ENCODE results near the gene PDCD10. TPM values are rescaled to one million over a fixed set of nuclear protein-coding genes. Genes with fewer than 3 reads are reported as not detected.
A peak's percentile ranks its signal among the peaks of the same experiment; 100 is the strongest.

PDCD10 gene
- total and polyA plus RNA-seq, 4 donors = 26.7 to 113 (median 51.5) TPM

DNA sequence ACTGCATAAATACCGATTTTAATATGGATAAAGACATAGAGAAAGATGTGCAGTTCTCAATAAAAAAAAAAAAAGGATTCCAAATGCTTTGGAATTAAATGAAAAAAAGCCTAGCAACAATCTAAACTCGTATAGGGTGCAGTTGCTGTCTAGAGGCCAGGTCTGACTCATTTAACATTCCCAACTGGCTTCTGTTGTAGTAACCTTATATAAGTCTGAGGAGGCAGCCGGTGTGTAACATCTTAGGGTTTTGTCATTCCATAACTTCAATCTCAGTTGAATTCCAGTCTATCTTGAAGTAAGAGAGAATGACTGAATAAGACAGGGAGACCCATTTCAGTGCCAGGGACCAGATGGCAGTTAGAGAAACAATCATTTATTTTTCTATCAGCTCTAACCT is 6.5 kb downstream of the PDCD10 start:
- no peak for ATAC-seq (ENCODE audit: insufficient read depth, low FRiP score)
- Histone ChIP-seq H3K27ac (ENCODE audit: low read depth in 1 of 2, low read length in 1 of 2) (peak overlapping the region in 1 of 2 donors; percentile 45), H3K4me1 (ENCODE audit: control insufficient read depth in 5 of 5, insufficient read depth in 5 of 5, low read length in 5 of 5) (peaks cover 0 to 17% (median 10%) of the 10 kb centered on the region in 5 donors), H3K9ac (ENCODE audit: insufficient read depth in 1 of 2, low read length in 2 of 2) (no peak overlapping the region), H3K9me3 (ENCODE audit: control insufficient read depth in 4 of 4, insufficient read depth in 3 of 4, low read length in 3 of 4) (no peaks in the 10 kb centered on the region), H3K36me3 (ENCODE audit: control insufficient read depth in 4 of 4, insufficient read depth in 4 of 4, low read length in 4 of 4) (peaks cover 0 to under 1% (median 0%) of the 10 kb centered on the region in 4 donors), H3K27me3 (ENCODE audit: control insufficient read depth in 3 of 3, insufficient read depth in 3 of 3, low read length in 2 of 3) (no peaks in the 10 kb centered on the region), H3K4me3 (no peak overlapping the region)
- WGBS, 2 donors = 72 to 79% methylated on average over 3 of the region's 3 CpGs
- TF ChIP-seq, protein P1, sequence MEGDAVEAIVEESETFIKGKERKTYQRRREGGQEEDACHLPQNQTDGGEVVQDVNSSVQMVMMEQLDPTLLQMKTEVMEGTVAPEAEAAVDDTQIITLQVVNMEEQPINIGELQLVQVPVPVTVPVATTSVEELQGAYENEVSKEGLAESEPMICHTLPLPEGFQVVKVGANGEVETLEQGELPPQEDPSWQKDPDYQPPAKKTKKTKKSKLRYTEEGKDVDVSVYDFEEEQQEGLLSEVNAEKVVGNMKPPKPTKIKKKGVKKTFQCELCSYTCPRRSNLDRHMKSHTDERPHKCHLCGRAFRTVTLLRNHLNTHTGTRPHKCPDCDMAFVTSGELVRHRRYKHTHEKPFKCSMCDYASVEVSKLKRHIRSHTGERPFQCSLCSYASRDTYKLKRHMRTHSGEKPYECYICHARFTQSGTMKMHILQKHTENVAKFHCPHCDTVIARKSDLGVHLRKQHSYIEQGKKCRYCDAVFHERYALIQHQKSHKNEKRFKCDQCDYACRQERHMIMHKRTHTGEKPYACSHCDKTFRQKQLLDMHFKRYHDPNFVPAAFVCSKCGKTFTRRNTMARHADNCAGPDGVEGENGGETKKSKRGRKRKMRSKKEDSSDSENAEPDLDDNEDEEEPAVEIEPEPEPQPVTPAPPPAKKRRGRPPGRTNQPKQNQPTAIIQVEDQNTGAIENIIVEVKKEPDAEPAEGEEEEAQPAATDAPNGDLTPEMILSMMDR (IDR thresholded peaks at IDR 0.05; ENCODE audit: control extremely low read depth, extremely low read depth) = no peak
- no peak for DNase-seq

- Histone ChIP-seq H3K4me1 (ENCODE audit: control insufficient read depth in 5 of 5, insufficient read depth in 5 of 5, low read length in 5 of 5) (peaks cover 0 to 12% (median 3%) of the 10 kb centered on the region in 5 donors), H3K36me3 (ENCODE audit: control insufficient read depth in 4 of 4, insufficient read depth in 4 of 4, low read length in 4 of 4) (peaks cover 0 to 20% (median 6%) of the 10 kb centered on the region in 4 donors), H3K9ac (ENCODE audit: insufficient read depth in 1 of 2, low read length in 2 of 2) (no peak overlapping the region), H3K4me3 (no peak overlapping the region), H3K27ac (ENCODE audit: low read depth in 1 of 2, low read length in 1 of 2) (no peak overlapping the region), H3K27me3 (ENCODE audit: control insufficient read depth in 3 of 3, insufficient read depth in 3 of 3, low read length in 2 of 3) (no peaks in the 10 kb centered on the region), H3K9me3 (ENCODE audit: control insufficient read depth in 4 of 4, insufficient read depth in 3 of 4, low read length in 3 of 4) (no peaks in the 10 kb centered on the region)
- TF ChIP-seq, protein P1 (IDR thresholded peaks at IDR 0.05; ENCODE audit: control extremely low read depth, extremely low read depth) = no peak
- DNase-seq (no peak), ATAC-seq (ENCODE audit: insufficient read depth, low FRiP score) (no peak)
- WGBS, 2 donors = 76% methylated on average over 3 of the region's 3 CpGs
Measured at GRCh38 chr3:167723872-167724271, 10.8 kb downstream of the PDCD10 start.

GRCh38 chr3:167723025-167723512 is 11.6 kb downstream of the PDCD10 start:
- WGBS, 2 donors = 88 to 92% methylated on average over 4 of the region's 4 CpGs
- peaks cover 0 to 28% (median 13%) of the 10 kb centered on the region in 4 donors for H3K36me3 ChIP-seq (ENCODE audit: control insufficient read depth in 4 of 4, insufficient read depth in 4 of 4, low read length in 4 of 4)
- peaks cover 0 to 10% (median 0%) of the 10 kb centered on the region in 5 donors for H3K4me1 ChIP-seq (ENCODE audit: control insufficient read depth in 5 of 5, insufficient read depth in 5 of 5, low read length in 5 of 5)
- no peak for ATAC-seq (ENCODE audit: insufficient read depth, low FRiP score)
- no peak overlapping the region for H3K27ac ChIP-seq (ENCODE audit: low read depth in 1 of 2, low read length in 1 of 2)
- H3K27me3 ChIP-seq (ENCODE audit: control insufficient read depth in 3 of 3, insufficient read depth in 3 of 3, low read length in 2 of 3) = no peaks in the 10 kb centered on the region
- H3K9me3 ChIP-seq (ENCODE audit: control insufficient read depth in 4 of 4, insufficient read depth in 3 of 4, low read length in 3 of 4) = no peaks in the 10 kb centered on the region
- TF ChIP-seq, protein P1 (IDR thresholded peaks at IDR 0.05; ENCODE audit: control extremely low read depth, extremely low read depth) = no peak
- no peak for DNase-seq
- H3K4me3 ChIP-seq = no peak overlapping the region
- no peak overlapping the region for H3K9ac ChIP-seq (ENCODE audit: insufficient read depth in 1 of 2, low read length in 2 of 2)

- TF ChIP-seq, protein P1 (IDR thresholded peaks at IDR 0.05; ENCODE audit: control extremely low read depth, extremely low read depth) = no peak
- DNase-seq = no peak
- H3K27ac ChIP-seq (ENCODE audit: low read depth in 1 of 2, low read length in 1 of 2) = no peak overlapping the region
- no peaks in the 10 kb centered on the region for H3K9me3 ChIP-seq (ENCODE audit: control insufficient read depth in 4 of 4, insufficient read depth in 3 of 4, low read length in 3 of 4)
- peaks cover 0 to 7% (median 0%) of the 10 kb centered on the region in 5 donors for H3K4me1 ChIP-seq (ENCODE audit: control insufficient read depth in 5 of 5, insufficient read depth in 5 of 5, low read length in 5 of 5)
- peaks cover 1 to 29% (median 20%) of the 10 kb centered on the region in 4 donors for H3K36me3 ChIP-seq (ENCODE audit: control insufficient read depth in 4 of 4, insufficient read depth in 4 of 4, low read length in 4 of 4)
- H3K9ac ChIP-seq (ENCODE audit: insufficient read depth in 1 of 2, low read length in 2 of 2) = no peak overlapping the region
- no peak for ATAC-seq (ENCODE audit: insufficient read depth, low FRiP score)
- no peak overlapping the region for H3K4me3 ChIP-seq
- WGBS, 2 donors = 98 to 100% methylated on average over 1 of the region's 1 CpG
- no peaks in the 10 kb centered on the region for H3K27me3 ChIP-seq (ENCODE audit: control insufficient read depth in 3 of 3, insufficient read depth in 3 of 3, low read length in 2 of 3)
Measured at GRCh38 chr3:167718582-167718981, 16.1 kb downstream of the PDCD10 start.

All from lung (tissue), 12 donors.